ENCODE data around the gene LLCFC1.

Gene LLCFC1

DNA sequence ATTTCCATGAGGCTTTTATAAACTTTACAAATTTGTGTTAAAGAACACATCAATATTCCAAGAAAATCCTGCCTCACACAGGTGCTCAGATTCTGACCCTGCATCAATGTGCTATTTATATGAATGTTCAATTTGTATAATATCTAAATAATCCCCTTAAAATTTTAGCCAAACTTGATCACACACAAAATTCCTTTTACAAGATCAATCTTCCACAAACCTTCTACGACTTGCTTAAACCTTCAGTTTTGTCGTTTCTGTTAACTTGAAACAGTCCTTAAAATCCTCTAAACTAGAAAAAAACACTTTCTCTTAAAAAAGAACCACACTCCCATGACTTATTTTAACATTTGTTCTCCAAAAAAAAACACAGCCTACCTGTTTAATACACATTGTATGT is 33.5 kb upstream of the LLCFC1 start (continued):
- TF ChIP-seq TSHZ2 (CRISPR knock-in tag; IDR thresholded peaks at IDR 0.05) (no peak), ZFP30 (CRISPR knock-in tag; IDR thresholded peaks at IDR 0.05) (no peak), CSDC2 (CRISPR knock-in tag; IDR thresholded peaks at IDR 0.05) (no peak), ISL1 (CRISPR knock-in tag; IDR thresholded peaks at IDR 0.05) (no peak), CSRNP3 (CRISPR knock-in tag; IDR thresholded peaks at IDR 0.05) (no peak)

DNA sequence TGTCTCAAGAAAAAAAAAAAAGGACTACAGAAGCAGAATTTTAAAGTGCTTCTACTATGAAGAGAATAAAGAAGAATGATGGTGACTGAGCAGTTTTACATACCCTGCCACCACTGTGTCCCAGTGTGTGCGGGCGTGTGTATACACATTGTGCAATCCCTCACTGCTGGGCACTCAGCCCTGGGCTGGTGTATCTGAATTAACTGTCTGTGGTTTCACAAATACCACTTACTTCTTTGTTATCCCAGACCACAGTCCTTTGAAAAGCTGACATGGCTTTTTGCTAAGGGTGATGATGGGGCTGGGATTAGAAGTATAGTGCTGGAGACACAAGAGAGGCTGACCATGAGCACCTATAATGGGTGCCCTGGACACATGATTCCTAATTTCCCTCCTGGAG is 32.6 kb upstream of the LLCFC1 start:
- TF ChIP-seq ZFP3 (CRISPR knock-in tag; IDR thresholded peaks at IDR 0.05) (no peak), OSR1 (CRISPR knock-in tag; IDR thresholded peaks at IDR 0.05) (no peak), CSDC2 (CRISPR knock-in tag; IDR thresholded peaks at IDR 0.05) (no peak), ZFP30 (CRISPR knock-in tag; IDR thresholded peaks at IDR 0.05) (no peak), ISL1 (CRISPR knock-in tag; IDR thresholded peaks at IDR 0.05) (no peak), SNAI2 (CRISPR knock-in tag; IDR thresholded peaks at IDR 0.05) (no peak), BACH2 (CRISPR knock-in tag; IDR thresholded peaks at IDR 0.05; ENCODE audit: borderline replicate concordance) (no peak), ESRRG (CRISPR knock-in tag; IDR thresholded peaks at IDR 0.05) (no peak), TOX (CRISPR knock-in tag; IDR thresholded peaks at IDR 0.05; ENCODE audit: borderline replicate concordance) (no peak), TCF4 (CRISPR knock-in tag; IDR thresholded peaks at IDR 0.05; ENCODE audit: borderline replicate concordance) (no peak), ZNF565 (CRISPR knock-in tag; conservative IDR thresholded peaks at IDR 0.05; ENCODE audit: low read depth) (no peak)
- TF ChIP-seq, protein P1, sequence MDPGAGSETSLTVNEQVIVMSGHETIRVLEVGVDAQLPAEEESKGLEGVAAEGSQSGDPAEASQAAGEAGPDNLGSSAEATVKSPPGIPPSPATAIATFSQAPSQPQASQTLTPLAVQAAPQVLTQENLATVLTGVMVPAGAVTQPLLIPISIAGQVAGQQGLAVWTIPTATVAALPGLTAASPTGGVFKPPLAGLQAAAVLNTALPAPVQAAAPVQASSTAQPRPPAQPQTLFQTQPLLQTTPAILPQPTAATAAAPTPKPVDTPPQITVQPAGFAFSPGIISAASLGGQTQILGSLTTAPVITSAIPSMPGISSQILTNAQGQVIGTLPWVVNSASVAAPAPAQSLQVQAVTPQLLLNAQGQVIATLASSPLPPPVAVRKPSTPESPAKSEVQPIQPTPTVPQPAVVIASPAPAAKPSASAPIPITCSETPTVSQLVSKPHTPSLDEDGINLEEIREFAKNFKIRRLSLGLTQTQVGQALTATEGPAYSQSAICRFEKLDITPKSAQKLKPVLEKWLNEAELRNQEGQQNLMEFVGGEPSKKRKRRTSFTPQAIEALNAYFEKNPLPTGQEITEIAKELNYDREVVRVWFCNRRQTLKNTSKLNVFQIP (CRISPR knock-in tag; IDR thresholded peaks at IDR 0.05; ENCODE audit: borderline replicate concordance, low read depth), result no peak
- no peak for ATAC-seq

- no peak for ATAC-seq
- TF ChIP-seq CSDC2 (CRISPR knock-in tag; IDR thresholded peaks at IDR 0.05) (no peak), CSRNP3 (CRISPR knock-in tag; IDR thresholded peaks at IDR 0.05) (no peak), BACH2 (CRISPR knock-in tag; IDR thresholded peaks at IDR 0.05; ENCODE audit: borderline replicate concordance) (no peak), ISL1 (CRISPR knock-in tag; IDR thresholded peaks at IDR 0.05) (no peak), TCF4 (CRISPR knock-in tag; IDR thresholded peaks at IDR 0.05; ENCODE audit: borderline replicate concordance) (no peak), RARB (CRISPR knock-in tag; IDR thresholded peaks at IDR 0.05) (no peak), PPARA (CRISPR knock-in tag; IDR thresholded peaks at IDR 0.05; ENCODE audit: borderline replicate concordance) (no peak), ZNF70 (CRISPR knock-in tag; IDR thresholded peaks at IDR 0.05) (no peak), GLIS3 (CRISPR knock-in tag; IDR thresholded peaks at IDR 0.05) (no peak), SNAI2 (CRISPR knock-in tag; IDR thresholded peaks at IDR 0.05) (no peak), ESRRG (CRISPR knock-in tag; IDR thresholded peaks at IDR 0.05) (no peak), ZNF8 (CRISPR knock-in tag; IDR thresholded peaks at IDR 0.05) (no peak)
- TF ChIP-seq, protein P1 (CRISPR knock-in tag; IDR thresholded peaks at IDR 0.05; ENCODE audit: borderline replicate concordance, low read depth), result no peak
Observed at GRCh38 chr7:142908290-142908689, 31.0 kb upstream of the LLCFC1 start.
